HEK293 (cell line): ENCODE measurements around the gene SART3.

Source experiments
- FEZF1 ChIP-seq: fragments of 450-650 bp; formaldehyde crosslinking; IDR thresholded peaks from 2 replicates; pipeline ENCODE4 v1.5.1; 2016; ENCODE audit warnings: missing biosample characterization, missing genetic modification characterization
- SCRT2 ChIP-seq: fragments of 450-650 bp; formaldehyde crosslinking; IDR thresholded peaks from 2 replicates; pipeline ENCODE4 v1.5.1; 2016; ENCODE audit warnings: missing biosample characterization, missing genetic modification characterization
- SETDB1 ChIP-seq: IDR thresholded peaks from one replicate; pipeline ENCODE4 v1.6.1; 2017; ENCODE audit warnings: mild to moderate bottlenecking, low read length, moderate library complexity, mixed read lengths; ENCODE audit not compliant: insufficient read length
- SP3 ChIP-seq: fragments of 450-650 bp; formaldehyde crosslinking; IDR thresholded peaks from 2 replicates; pipeline ENCODE4 v1.5.1; 2016; ENCODE audit warnings: missing biosample characterization, missing genetic modification characterization
- WT1 ChIP-seq: fragments of 450-650 bp; formaldehyde crosslinking; IDR thresholded peaks from 2 replicates; pipeline ENCODE4 v1.5.1; 2016; ENCODE audit warnings: missing biosample characterization, missing genetic modification characterization
- ZBTB8A ChIP-seq: fragments of 450-650 bp; formaldehyde crosslinking; IDR thresholded peaks from 2 replicates; pipeline ENCODE4 v1.5.1; 2016; ENCODE audit warnings: missing biosample characterization, missing genetic modification characterization
- ZFHX2 ChIP-seq: fragments of 450-650 bp; formaldehyde crosslinking; conservative IDR thresholded peaks from 2 replicates; pipeline ENCODE4 v1.5.1; 2016; ENCODE audit warnings: missing biosample characterization, missing genetic modification characterization
- ZNF157 ChIP-seq: fragments of 450-650 bp; formaldehyde crosslinking; IDR thresholded peaks from 2 replicates; pipeline ENCODE4 v1.5.1; 2016; ENCODE audit warnings: missing biosample characterization, missing genetic modification characterization
- ZNF202 ChIP-seq: fragments of 450-650 bp; formaldehyde crosslinking; IDR thresholded peaks from 2 replicates; pipeline ENCODE4 v1.5.1; 2016; ENCODE audit warnings: missing biosample characterization, missing genetic modification characterization, borderline replicate concordance
- ZNF214 ChIP-seq: fragments of 450-650 bp; formaldehyde crosslinking; IDR thresholded peaks from 2 replicates; pipeline ENCODE4 v1.5.1; 2017; ENCODE audit warnings: missing biosample characterization, mild to moderate bottlenecking, missing genetic modification characterization, borderline replicate concordance
- ZNF223 ChIP-seq: fragments of 450-650 bp; formaldehyde crosslinking; IDR thresholded peaks from 2 replicates; pipeline ENCODE4 v1.5.1; 2016; ENCODE audit warnings: missing biosample characterization, missing genetic modification characterization
- ZNF266 ChIP-seq: fragments of 450-650 bp; formaldehyde crosslinking; IDR thresholded peaks from 2 replicates; pipeline ENCODE4 v1.5.1; 2016; ENCODE audit warnings: missing biosample characterization, missing genetic modification characterization, low read depth
- ZNF324 ChIP-seq: fragments of 450-650 bp; formaldehyde crosslinking; IDR thresholded peaks from 2 replicates; pipeline ENCODE4 v1.5.1; 2016; ENCODE audit warnings: missing biosample characterization, missing genetic modification characterization
- ZNF335 ChIP-seq: fragments of 450-650 bp; formaldehyde crosslinking; conservative IDR thresholded peaks from 2 replicates; pipeline ENCODE4 v1.5.1; 2016; ENCODE audit warnings: missing biosample characterization, missing genetic modification characterization
- ZNF514 ChIP-seq: fragments of 450-650 bp; formaldehyde crosslinking; IDR thresholded peaks from 2 replicates; pipeline ENCODE4 v1.5.1; 2016; ENCODE audit warnings: missing biosample characterization, missing genetic modification characterization
- ZNF529 ChIP-seq: fragments of 450-650 bp; formaldehyde crosslinking; IDR thresholded peaks from 2 replicates; pipeline ENCODE4 v1.5.1; 2017; ENCODE audit warnings: missing genetic modification characterization, missing biosample characterization; ENCODE audit not compliant: insufficient replicate concordance
- ZNF544 ChIP-seq: fragments of 450-650 bp; formaldehyde crosslinking; IDR thresholded peaks from 2 replicates; pipeline ENCODE4 v1.5.0; 2017; ENCODE audit warnings: missing biosample characterization, missing genetic modification characterization
- ZNF621 ChIP-seq: fragments of 450-650 bp; formaldehyde crosslinking; IDR thresholded peaks from 2 replicates; pipeline ENCODE4 v1.5.1; 2017; ENCODE audit warnings: missing biosample characterization, missing genetic modification characterization
- ZNF664 ChIP-seq: fragments of 450-650 bp; formaldehyde crosslinking; IDR thresholded peaks from 2 replicates; pipeline ENCODE4 v1.5.1; 2016; ENCODE audit warnings: missing biosample characterization, missing genetic modification characterization
- ZNF76 ChIP-seq: fragments of 450-650 bp; formaldehyde crosslinking; IDR thresholded peaks from 2 replicates; pipeline ENCODE4; 2016; ENCODE audit warnings: low read depth, missing biosample characterization, missing genetic modification characterization, borderline replicate concordance
- ZNF777 ChIP-seq: fragments of 450-650 bp; formaldehyde crosslinking; IDR thresholded peaks from 2 replicates; pipeline ENCODE4 v1.5.1; 2017; ENCODE audit warnings: missing biosample characterization, missing genetic modification characterization, borderline replicate concordance
- ZNF792 ChIP-seq: fragments of 450-650 bp; formaldehyde crosslinking; IDR thresholded peaks from 2 replicates; pipeline ENCODE4 v1.5.1; 2016; ENCODE audit warnings: missing biosample characterization, missing genetic modification characterization
- ZNF843 ChIP-seq: fragments of 450-650 bp; formaldehyde crosslinking; IDR thresholded peaks from 2 replicates; pipeline ENCODE4 v1.5.1; 2016; ENCODE audit warnings: missing biosample characterization, missing genetic modification characterization
- TF ChIP-seq, protein P1 (sequence below): fragments of 450-650 bp; formaldehyde crosslinking; IDR thresholded peaks from 2 replicates; pipeline ENCODE4 v1.5.1; 2016; ENCODE audit warnings: missing biosample characterization, missing genetic modification characterization
- TF ChIP-seq, protein P2 (sequence below): IDR thresholded peaks from 2 replicates; pipeline ENCODE4 v1.6.1; 2011; ENCODE audit warnings: mild to moderate bottlenecking, low read depth, low read length, borderline replicate concordance
- TF ChIP-seq, protein P3 (sequence below): fragments of 450-650 bp; formaldehyde crosslinking; IDR thresholded peaks from 2 replicates; pipeline ENCODE4 v1.5.1; 2017; ENCODE audit warnings: missing biosample characterization, missing genetic modification characterization
- TF ChIP-seq, protein P4 (sequence below): fragments of 450-650 bp; formaldehyde crosslinking; IDR thresholded peaks from 2 replicates; pipeline ENCODE4 v1.5.1; 2016; ENCODE audit warnings: missing biosample characterization, missing genetic modification characterization
- TF ChIP-seq, protein P5 (sequence below): fragments of 450-650 bp; formaldehyde crosslinking; IDR thresholded peaks from 2 replicates; pipeline ENCODE4 v1.5.1; 2016; ENCODE audit warnings: missing biosample characterization, missing genetic modification characterization

SART3 gene

DNA sequence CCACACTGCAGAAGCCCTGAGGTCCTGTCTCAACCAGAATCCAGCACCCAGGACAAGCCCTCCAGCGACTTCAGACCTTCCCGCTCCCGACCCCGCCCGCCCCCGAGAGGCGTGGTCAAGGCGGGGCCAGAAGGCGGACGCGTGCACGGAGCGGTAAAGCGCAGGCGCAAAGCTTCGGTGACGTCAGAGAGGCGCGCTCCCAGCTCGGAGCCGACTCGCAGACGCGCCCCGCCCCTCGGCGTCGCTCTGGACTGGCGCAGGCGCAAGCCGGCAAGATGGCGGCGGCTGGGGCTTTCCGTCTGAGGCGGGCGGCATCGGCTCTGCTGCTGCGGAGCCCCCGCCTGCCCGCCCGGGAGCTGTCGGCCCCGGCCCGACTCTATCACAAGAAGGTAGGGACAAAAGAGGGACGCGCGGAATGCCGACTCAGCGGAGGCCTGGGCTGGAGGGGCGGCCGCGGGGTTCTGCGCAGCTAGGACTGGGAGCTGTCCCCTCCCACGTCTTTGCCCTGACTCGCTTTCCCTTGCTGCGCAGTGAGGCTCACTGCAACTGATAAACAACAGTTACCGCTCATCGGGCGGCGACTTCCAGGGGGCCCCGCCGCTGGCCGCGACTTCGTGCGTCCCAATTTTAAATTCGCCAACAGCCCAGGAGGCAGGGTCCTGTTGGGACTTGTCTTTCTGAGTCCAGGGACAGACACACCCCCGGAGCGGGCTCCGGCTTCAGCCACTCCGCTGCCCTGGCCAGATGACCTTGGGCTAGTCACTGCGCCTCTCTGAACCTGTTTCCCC is 1.6 kb upstream of the SART3 start, which contains the start of gene ISCU (continued):
- TF ChIP-seq, protein P1, sequence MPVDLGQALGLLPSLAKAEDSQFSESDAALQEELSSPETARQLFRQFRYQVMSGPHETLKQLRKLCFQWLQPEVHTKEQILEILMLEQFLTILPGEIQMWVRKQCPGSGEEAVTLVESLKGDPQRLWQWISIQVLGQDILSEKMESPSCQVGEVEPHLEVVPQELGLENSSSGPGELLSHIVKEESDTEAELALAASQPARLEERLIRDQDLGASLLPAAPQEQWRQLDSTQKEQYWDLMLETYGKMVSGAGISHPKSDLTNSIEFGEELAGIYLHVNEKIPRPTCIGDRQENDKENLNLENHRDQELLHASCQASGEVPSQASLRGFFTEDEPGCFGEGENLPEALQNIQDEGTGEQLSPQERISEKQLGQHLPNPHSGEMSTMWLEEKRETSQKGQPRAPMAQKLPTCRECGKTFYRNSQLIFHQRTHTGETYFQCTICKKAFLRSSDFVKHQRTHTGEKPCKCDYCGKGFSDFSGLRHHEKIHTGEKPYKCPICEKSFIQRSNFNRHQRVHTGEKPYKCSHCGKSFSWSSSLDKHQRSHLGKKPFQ (tag by site-specific recombination): no peak
- TF ChIP-seq ZNF214 (tag by site-specific recombination) (no peak), ZNF843 (tag by site-specific recombination) (no peak), ZNF544 (no peak), ZNF664 (tag by site-specific recombination) (no peak), ZNF223 (tag by site-specific recombination) (no peak), ZBTB8A (no peak), SETDB1 (no peak), ZFHX2 (tag by site-specific recombination) (peak; percentile 66), SCRT2 (tag by site-specific recombination) (no peak), ZNF157 (tag by site-specific recombination) (no peak), WT1 (tag by site-specific recombination) (no peak), SP3 (peak; percentile 94), ZNF324 (tag by site-specific recombination) (no peak), ZNF266 (tag by site-specific recombination) (no peak), ZNF202 (no peak), ZNF621 (tag by site-specific recombination) (no peak), ZNF777 (tag by site-specific recombination) (no peak), ZNF514 (no peak), FEZF1 (no peak), ZNF529 (tag by site-specific recombination) (no peak), ZNF335 (tag by site-specific recombination) (no peak; the same call in 1 of the 2 replicates), ZNF76 (tag by site-specific recombination) (no peak), ZNF792 (tag by site-specific recombination) (no peak)
- TF ChIP-seq, protein P2, sequence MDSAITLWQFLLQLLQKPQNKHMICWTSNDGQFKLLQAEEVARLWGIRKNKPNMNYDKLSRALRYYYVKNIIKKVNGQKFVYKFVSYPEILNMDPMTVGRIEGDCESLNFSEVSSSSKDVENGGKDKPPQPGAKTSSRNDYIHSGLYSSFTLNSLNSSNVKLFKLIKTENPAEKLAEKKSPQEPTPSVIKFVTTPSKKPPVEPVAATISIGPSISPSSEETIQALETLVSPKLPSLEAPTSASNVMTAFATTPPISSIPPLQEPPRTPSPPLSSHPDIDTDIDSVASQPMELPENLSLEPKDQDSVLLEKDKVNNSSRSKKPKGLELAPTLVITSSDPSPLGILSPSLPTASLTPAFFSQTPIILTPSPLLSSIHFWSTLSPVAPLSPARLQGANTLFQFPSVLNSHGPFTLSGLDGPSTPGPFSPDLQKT: no peak
- TF ChIP-seq, protein P3, sequence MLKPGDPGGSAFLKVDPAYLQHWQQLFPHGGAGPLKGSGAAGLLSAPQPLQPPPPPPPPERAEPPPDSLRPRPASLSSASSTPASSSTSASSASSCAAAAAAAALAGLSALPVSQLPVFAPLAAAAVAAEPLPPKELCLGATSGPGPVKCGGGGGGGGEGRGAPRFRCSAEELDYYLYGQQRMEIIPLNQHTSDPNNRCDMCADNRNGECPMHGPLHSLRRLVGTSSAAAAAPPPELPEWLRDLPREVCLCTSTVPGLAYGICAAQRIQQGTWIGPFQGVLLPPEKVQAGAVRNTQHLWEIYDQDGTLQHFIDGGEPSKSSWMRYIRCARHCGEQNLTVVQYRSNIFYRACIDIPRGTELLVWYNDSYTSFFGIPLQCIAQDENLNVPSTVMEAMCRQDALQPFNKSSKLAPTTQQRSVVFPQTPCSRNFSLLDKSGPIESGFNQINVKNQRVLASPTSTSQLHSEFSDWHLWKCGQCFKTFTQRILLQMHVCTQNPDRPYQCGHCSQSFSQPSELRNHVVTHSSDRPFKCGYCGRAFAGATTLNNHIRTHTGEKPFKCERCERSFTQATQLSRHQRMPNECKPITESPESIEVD: no peak
- TF ChIP-seq, protein P4, sequence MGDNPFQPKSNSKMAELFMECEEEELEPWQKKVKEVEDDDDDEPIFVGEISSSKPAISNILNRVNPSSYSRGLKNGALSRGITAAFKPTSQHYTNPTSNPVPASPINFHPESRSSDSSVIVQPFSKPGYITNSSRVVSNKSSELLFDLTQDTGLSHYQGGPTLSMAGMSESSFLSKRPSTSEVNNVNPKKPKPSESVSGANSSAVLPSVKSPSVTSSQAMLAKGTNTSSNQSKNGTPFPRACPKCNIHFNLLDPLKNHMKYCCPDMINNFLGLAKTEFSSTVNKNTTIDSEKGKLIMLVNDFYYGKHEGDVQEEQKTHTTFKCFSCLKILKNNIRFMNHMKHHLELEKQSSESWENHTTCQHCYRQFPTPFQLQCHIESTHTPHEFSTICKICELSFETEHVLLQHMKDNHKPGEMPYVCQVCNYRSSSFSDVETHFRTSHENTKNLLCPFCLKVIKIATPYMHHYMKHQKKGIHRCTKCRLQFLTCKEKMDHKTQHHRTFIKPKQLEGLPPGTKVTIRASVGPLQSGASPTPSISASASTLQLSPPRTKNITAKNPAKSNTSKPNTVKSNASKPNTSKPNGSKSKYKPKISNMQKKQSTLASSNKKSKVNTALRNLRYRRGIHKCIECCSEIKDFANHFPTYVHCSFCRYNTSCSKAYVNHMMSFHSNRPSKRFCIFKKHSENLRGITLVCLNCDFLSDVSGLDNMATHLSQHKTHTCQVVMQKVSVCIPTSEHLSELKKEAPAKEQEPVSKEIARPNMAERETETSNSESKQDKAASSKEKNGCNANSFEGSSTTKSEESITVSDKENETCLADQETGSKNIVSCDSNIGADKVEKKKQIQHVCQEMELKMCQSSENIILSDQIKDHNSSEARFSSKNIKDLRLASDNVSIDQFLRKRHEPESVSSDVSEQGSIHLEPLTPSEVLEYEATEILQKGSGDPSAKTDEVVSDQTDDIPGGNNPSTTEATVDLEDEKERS: no peak
- TF ChIP-seq, protein P5, sequence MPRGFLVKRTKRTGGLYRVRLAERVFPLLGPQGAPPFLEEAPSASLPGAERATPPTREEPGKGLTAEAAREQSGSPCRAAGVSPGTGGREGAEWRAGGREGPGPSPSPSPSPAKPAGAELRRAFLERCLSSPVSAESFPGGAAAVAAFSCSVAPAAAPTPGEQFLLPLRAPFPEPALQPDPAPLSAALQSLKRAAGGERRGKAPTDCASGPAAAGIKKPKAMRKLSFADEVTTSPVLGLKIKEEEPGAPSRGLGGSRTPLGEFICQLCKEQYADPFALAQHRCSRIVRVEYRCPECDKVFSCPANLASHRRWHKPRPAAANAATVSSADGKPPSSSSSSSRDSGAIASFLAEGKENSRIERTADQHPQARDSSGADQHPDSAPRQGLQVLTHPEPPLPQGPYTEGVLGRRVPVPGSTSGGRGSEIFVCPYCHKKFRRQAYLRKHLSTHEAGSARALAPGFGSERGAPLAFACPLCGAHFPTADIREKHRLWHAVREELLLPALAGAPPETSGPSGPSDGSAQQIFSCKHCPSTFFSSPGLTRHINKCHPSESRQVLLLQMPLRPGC (tag by site-specific recombination): no peak
